NCI-H1930 (cell line): Measurements from ENCODE around the gene PHLDB1.
"Not testable (repeated sequence)": the region's sequence is repeated elsewhere in the genome, so short reads cannot be mapped to it uniquely, and the experiment has no call there.

Experiments used
- DNase-seq, 2 experiments: peaks; one replicate each; lab custom pipeline; 2025; lab: John Stamatoyannopoulos, UW

The PHLDB1 gene

DNA sequence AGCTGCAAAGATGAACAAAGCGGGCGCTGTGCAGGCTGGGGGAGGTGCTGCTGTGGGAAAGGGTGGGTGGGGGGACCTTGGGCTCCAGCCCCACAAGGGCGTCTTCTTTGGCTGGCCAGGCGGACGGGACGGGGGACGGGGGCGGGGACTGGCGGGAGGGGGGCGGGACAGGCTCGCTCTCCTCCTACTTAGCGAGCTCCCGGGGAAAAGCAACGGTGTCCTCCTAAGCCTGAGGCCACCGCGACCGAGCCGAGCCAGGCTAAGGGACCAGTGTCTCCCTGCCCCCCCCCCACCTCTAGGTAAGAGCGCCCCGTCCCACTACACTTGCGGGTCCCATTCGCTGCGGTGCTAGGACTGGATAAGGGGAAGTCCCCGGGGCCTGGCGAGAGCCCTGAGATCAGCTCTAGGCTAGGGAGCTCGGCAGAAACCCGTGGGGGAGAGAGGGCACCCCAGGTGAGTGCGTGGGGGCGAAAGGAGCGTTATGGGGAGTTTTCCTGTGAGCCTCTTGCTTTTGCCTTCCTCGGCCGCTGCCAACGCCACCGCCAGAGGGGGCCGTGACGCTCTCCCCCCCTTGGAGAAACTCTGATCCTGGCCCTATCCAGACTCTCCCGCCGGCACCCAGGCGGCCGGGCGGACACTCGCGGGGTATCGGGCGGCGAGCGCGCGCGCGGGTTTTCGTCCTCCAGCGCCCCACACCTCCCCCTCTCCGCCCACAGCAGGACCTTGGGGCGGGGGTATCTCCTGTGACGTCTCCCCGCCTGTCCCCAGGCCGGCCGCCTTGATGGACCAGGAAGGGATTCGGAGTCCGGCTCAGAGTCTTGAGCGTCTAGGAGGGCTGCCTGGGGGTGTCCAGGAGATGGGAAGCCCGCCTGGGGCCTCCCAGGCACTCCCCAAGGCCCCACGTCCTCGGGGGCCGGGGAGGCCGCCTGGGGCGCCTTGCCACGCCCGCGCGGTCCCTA lies at the start of gene PHLDB1:
Gene PHLDB1, plus strand, starts transcription at position 215 of the 959 bp plus-strand sequence. CDS start 6,222 bp downstream, outside the sequence.
- DNase-seq: peak; percentile 14 to 25

DNA sequence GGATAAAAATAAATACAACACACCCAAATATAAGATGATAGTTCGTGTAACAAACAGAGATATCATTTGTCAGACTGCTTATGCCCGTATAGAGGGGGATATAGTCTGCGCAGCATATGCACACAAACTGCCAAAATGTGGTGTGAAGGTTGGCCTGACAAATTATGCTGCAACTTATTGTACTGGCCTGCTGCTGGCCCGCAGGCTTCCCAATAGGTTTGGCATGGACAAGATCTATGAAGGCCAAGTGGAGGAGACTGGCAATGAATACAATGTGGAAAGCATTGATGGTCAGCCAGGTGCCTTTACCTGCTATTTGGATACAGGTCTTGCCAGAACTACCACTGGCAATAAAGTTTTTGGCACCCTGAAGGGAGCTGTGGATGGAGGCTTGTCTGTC lies 46.6 kb upstream of the PHLDB1 start:
- DNase-seq: no peak

DNA sequence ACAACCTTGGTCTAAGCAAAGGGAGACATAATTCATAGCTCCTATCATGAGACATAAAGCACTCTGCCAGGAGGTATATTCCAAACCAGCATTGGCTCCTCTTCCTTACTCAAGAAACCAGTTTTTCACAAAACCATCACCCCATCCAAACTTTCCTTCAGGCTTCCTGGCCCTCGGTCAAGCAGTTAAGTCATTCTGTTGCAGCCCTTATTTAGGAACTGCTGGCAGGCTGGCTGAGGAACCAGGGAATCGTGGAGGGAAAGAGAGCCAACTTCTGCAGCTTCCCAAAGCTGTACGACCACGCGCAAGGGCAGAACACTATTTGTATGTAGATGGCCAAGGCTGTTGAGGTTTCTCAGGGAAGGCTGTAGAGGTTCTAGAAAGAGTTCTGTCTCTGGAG lies 42.4 kb upstream of the PHLDB1 start:
- no peak for DNase-seq

- no peak for DNase-seq
Measured at GRCh38 chr11:118569670-118570069, 37.7 kb upstream of the PHLDB1 start.

- no peak for DNase-seq
Measured at GRCh38 chr11:118570787-118571186, 36.6 kb upstream of the PHLDB1 start.

GRCh38 chr11:118571701-118572060 lies 35.7 kb upstream of the PHLDB1 start:
- DNase-seq: not testable (repeated sequence)

- DNase-seq: peak; percentile 66 to 71
Measured at GRCh38 chr11:118572061-118572980, 35.1 kb upstream of the PHLDB1 start, which contains the start of gene ARCN1. TSS of gene ARCN1 (plus strand) at chr11:118572409. CDS start at chr11:118572548, 139 bp downstream.

DNA sequence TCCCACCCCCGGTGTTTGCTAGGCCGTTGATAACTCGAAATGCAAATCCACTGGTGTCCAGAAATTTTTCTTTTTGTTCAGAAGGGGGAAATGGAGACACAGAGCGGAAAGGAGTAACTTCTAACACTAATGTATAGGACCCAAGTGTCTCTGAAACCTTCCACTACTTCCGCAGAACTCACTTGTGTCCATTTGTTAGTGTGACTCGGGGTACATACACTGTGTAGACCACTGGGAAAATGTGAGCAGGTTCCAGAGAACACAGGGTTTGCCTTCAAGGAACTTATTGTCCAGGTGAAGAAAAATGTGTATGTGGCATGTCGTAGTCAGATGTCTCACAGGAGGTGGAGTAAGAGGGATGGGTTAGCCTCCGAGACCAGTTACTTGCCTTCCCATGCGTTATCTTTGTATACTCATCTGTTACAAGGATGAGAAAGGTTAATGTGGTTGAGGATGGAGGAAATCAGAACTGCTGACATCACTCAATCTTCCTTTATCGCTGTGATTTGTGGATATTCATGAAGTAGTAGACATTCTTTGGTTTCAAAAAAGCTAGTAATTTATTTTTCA lies 34.3 kb upstream of the PHLDB1 start:
- DNase-seq: no peak

DNA sequence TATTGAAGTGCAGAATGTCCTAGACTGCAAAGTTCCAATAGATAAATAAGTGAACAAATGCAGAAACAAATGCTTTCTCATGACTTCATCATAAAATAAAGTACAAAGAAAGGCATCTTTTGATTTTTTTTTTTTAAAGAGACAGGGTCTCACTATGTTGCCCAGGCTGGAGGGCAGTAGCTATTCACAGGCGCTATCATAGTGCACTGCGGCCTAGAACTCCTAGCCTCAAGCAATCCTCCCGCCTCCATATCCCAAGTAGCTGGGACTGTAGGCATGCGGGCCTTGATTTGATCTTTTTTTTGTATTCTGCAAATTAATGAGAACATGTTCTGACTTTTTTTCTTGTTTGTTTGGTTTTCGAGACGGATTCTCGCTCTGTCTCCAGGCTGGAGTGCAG lies 32.8 kb upstream of the PHLDB1 start:
- no peak for DNase-seq

GRCh38 chr11:118577995-118578394 lies 29.4 kb upstream of the PHLDB1 start:
- not testable (repeated sequence) for DNase-seq

DNA sequence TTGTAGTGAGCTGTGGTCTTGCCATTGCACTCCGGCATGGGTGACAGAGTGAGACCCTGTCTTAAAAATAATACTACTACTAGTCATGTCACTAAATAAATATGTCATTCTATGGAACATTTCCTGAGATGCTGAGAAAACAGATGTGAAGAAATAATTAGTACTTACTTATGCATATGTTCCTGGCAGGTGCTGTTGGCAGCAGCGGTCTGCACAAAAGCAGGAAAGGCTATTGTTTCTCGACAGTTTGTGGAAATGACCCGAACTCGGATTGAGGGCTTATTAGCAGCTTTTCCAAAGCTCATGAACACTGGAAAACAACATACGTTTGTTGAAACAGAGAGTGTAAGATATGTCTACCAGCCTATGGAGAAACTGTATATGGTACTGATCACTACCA lies 26.4 kb upstream of the PHLDB1 start:
- DNase-seq: no peak

DNA sequence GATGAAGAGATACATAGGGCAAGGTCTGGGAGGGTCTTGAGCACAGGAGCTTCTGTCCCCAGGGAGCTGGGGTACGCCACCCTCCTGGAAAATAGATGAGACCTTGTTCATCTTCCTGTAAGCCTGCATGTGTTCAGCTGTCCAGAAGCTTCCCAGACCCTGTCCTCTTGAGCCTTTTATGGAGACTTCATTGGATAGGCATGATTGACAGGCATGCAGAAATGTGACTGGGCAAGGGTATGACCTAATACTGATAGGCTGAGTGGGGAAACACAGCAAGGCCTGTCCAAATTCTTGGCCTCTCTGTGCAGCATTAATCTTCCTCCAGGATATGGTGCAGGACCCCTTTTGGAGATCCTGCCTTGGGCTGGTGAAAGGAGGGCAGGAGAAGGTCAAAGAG lies 19.5 kb upstream of the PHLDB1 start:
- DNase-seq: no peak

GRCh38 chr11:118592616-118593367 lies 14.6 kb upstream of the PHLDB1 start:
- no peak for DNase-seq

GRCh38 chr11:118594984-118595383 lies 12.4 kb upstream of the PHLDB1 start:
- not testable (repeated sequence) for DNase-seq

DNA sequence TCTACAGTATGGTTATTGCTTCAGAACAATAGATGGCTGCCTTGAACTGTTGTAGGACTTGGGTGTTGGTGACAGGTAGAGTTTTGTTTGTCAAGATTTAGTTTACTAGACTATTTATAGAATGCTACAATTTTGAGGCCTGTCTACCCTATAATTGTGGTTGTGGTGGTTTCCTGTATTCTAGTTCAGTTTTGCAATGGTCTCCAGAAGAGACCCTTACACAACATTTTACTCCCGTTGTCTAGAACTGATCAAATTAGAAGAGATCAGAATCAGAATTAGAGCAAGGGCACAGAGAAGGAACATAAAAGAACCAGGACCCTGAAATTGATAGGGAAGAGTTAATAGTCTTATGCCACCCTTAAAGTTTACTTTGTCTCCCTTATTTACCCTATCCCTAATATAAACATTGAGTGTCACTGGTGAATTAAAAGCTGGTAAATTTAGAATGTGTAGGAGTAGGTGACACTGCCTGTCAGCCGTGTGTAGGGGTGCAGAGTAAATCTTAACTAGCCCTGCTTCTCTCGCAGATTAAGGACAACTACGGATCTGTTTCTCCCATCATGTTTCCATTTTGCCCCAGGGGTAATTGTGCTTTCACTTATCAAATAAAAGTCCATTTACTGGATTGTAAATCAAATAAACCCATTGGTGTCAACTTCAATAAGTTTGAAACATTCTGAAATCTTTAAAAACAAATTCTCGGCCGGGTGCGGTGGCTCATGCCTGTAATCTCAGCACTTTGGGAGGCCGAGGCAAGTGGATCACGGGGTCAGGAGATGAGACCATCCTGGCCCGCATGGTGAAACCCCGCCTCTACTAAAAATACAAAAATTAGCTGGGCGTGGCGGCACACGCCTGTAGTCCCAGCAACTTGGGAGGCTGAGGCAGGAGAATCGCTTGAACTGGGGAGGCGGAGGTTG lies 10.9 kb upstream of the PHLDB1 start:
- DNase-seq: no peak

DNA sequence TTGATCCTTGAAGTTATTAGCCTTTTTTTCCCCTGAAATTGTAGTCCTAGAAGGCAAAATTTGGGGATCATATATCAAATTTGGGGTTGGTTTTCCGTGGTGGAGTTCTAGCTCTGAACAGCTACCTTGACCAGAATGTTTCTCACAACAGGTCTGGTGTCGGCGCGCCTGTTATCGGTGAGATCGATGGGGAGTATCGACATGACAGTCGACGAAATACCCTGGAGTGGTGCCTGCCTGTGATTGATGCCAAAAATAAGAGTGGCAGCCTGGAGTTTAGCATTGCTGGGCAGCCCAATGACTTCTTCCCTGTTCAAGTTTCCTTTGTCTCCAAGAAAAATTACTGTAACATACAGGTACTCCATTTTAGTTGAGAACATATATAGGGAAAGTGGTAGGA lies 9.9 kb upstream of the PHLDB1 start:
- no peak for DNase-seq

DNA sequence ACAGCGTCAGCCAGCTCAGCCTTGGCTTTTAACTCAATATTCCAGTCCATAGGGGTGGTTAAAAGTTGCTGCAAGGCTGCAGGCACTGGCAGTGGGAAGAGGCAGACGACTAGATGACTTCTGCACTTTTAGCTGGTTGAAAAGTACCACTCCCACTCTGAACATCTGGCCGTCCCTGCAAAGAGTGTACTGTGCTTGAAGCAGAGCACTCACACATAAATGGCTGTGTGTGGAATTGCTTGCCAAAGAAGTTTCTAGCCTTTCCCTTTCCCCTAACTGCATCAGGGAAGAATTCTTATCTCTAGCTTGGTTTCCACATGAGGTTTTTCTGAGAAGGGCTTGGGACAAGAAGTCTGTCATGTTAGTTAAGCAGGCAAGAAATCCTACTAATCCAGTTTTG lies 5.1 kb upstream of the PHLDB1 start:
- DNase-seq: no peak

GRCh38 chr11:118603709-118604108 lies 3.7 kb upstream of the PHLDB1 start:
- DNase-seq: not testable (repeated sequence)

DNA sequence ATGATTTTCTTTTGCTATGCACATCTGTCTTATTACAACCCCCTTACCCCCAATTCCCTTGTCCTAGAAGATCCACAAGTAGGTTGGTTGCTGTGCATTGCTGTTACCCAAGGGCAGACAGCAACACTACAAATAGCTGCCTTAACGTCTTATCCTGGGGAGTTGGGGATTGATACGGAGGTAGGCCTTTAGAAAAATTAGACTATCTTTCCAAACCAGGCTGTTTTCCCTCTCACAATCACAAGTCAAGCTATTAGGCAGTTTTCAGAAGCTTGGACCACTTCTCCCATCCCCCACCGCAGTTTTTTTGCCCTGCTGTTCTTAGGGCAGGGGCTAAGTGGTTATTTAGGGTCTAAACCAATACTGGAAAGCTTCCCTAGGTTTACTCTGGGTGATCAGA lies 2.8 kb upstream of the PHLDB1 start:
- DNase-seq: no peak

GRCh38 chr11:118605116-118605867 lies 2.1 kb upstream of the PHLDB1 start:
- no peak for DNase-seq
